ENCODE measurements around the gene OR1K1. TPM values are rescaled to one million over a fixed set of nuclear protein-coding genes. Genes with fewer than 3 reads are reported as not detected.

OR1K1 gene
- total and polyA plus RNA-seq, 7 donors: not detected

- no peak overlapping the region for H3K27ac ChIP-seq
- no peak for ATAC-seq
- DNase-seq: no peak
- H3K27me3 ChIP-seq (ENCODE audit: insufficient read depth in 3 of 3, low read length in 2 of 3): no peaks in the 10 kb centered on the region
- TF ChIP-seq, protein P1, sequence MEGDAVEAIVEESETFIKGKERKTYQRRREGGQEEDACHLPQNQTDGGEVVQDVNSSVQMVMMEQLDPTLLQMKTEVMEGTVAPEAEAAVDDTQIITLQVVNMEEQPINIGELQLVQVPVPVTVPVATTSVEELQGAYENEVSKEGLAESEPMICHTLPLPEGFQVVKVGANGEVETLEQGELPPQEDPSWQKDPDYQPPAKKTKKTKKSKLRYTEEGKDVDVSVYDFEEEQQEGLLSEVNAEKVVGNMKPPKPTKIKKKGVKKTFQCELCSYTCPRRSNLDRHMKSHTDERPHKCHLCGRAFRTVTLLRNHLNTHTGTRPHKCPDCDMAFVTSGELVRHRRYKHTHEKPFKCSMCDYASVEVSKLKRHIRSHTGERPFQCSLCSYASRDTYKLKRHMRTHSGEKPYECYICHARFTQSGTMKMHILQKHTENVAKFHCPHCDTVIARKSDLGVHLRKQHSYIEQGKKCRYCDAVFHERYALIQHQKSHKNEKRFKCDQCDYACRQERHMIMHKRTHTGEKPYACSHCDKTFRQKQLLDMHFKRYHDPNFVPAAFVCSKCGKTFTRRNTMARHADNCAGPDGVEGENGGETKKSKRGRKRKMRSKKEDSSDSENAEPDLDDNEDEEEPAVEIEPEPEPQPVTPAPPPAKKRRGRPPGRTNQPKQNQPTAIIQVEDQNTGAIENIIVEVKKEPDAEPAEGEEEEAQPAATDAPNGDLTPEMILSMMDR (IDR thresholded peaks at IDR 0.05): no peak
- intact Hi-C loops (cut with DNase I): no loop called here
- no peak overlapping the region for H3K4me3 ChIP-seq
- H3K4me1 ChIP-seq: no peaks in the 10 kb centered on the region
- no peaks in the 10 kb centered on the region for H3K36me3 ChIP-seq (ENCODE audit: insufficient read depth in 1 of 2, low read depth in 1 of 2)
- H3K9me3 ChIP-seq: no peaks in the 10 kb centered on the region
These were observed 14.7 kb upstream of the OR1K1 start for GRCh38 chr9:122785269-122785668.

DNA sequence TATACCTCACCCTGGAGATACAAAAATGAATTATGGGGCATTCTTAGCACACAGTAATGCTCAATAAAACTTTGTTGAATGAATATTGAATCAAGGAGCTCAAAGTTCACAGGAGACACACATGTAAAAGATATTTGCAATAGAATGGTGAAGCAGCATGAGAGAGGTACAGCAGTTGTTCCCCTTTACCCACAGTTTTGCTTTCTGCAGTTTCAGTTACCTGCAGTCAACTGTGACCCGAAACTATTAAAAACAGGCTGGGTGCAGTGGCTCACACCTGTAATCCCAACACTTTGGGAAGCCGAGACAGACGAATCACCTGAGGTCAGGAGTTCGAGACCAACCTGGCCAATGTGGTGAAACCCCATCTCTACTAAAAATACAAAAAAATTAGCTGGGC lies 13.6 kb upstream of the OR1K1 start:
- TF ChIP-seq, protein P1 (IDR thresholded peaks at IDR 0.05): no peak
- H3K4me1 ChIP-seq: no peaks in the 10 kb centered on the region
- DNase-seq: no peak
- no peaks in the 10 kb centered on the region for H3K27me3 ChIP-seq (ENCODE audit: insufficient read depth in 3 of 3, low read length in 2 of 3)
- ATAC-seq: no peak
- WGBS, 3 donors: 86 to 91% (median 88%) methylated on average over 4 of the region's 4 CpGs
- H3K36me3 ChIP-seq (ENCODE audit: insufficient read depth in 1 of 2, low read depth in 1 of 2): no peaks in the 10 kb centered on the region
- no peak overlapping the region for H3K27ac ChIP-seq
- no peaks in the 10 kb centered on the region for H3K9me3 ChIP-seq
- no peak overlapping the region for H3K4me3 ChIP-seq
- intact Hi-C loops (cut with DNase I): no loop called here

- 88 to 94% (median 90%) methylated on average over 12 of the region's 12 CpGs for WGBS, 3 donors
- Histone ChIP-seq H3K4me1 (no peaks in the 10 kb centered on the region), H3K36me3 (ENCODE audit: insufficient read depth in 1 of 2, low read depth in 1 of 2) (no peaks in the 10 kb centered on the region), H3K9me3 (no peaks in the 10 kb centered on the region), H3K27ac (no peak within 1 kb of the TSS), H3K4me3 (no peak within 1 kb of the TSS), H3K27me3 (ENCODE audit: insufficient read depth in 3 of 3, low read length in 2 of 3) (no peaks in the 10 kb centered on the region)
- intact Hi-C loops (cut with DNase I): no loop called here
- TF ChIP-seq, protein P1 (IDR thresholded peaks at IDR 0.05): no peak
- DNase-seq (no peak), ATAC-seq (no peak)
These were observed 11.1 kb upstream of the OR1K1 start, which contains the start of gene OR5C1 for GRCh38 chr9:122788831-122789230. OR5C1 (plus strand) TSS chr9:122788933; CDS start chr9:122788933, 0 bp downstream.

DNA sequence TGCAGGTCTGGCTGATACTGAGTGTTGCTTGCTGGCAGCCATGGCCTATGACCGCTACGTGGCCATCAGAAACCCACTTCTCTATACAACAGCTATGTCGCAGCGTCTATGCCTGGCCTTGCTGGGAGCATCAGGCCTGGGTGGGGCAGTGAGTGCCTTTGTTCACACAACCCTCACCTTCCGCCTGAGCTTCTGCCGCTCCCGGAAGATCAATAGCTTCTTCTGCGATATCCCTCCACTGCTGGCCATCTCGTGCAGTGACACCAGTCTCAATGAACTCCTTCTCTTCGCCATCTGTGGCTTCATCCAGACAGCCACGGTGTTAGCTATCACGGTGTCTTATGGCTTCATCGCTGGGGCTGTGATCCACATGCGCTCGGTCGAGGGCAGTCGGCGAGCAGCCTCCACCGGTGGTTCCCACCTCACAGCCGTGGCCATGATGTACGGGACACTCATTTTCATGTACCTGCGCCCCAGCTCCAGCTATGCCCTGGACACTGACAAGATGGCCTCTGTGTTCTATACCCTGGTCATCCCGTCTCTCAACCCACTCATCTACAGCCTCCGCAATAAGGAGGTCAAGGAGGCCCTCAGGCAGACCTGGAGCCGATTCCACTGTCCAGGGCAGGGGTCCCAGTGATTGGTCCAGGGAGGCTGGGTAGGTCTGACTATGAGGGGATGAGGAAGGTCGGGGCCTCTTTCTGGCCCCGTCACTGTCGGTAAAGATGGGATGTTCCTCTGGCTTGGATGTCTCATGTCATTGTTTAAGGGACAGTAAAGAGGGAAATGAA lies 10.5 kb upstream of the OR1K1 start:
- H3K4me1 ChIP-seq: no peaks in the 10 kb centered on the region
- H3K36me3 ChIP-seq (ENCODE audit: insufficient read depth in 1 of 2, low read depth in 1 of 2): no peaks in the 10 kb centered on the region
- H3K27ac ChIP-seq: no peak overlapping the region
- no peak overlapping the region for H3K4me3 ChIP-seq
- ATAC-seq: no peak
- H3K9me3 ChIP-seq: no peaks in the 10 kb centered on the region
- H3K27me3 ChIP-seq (ENCODE audit: insufficient read depth in 3 of 3, low read length in 2 of 3): no peaks in the 10 kb centered on the region
- TF ChIP-seq, protein P1 (IDR thresholded peaks at IDR 0.05): no peak
- WGBS, 3 donors: 91 to 92% (median 92%) methylated on average over 28 of the region's 28 CpGs
- intact Hi-C loops (cut with DNase I): no loop called here
- DNase-seq: no peak
